Thoracic aorta (tissue), 2 donors: Measurements from ENCODE around the gene CNTN4. TPM values are rescaled to one million over a fixed set of nuclear protein-coding genes. Genes with fewer than 3 reads are reported as not detected.

Experiments used
- ATAC-seq: fragments of 150-250 bp; one replicate; pipeline ENCODE4 v1.8.0; 2017; ENCODE audit warnings: low read depth; ENCODE audit not compliant: insufficient number of reproducible peaks, low FRiP score
- DNase-seq: peaks from one replicate; pipeline ENCODE4 v3.0.0-alpha.2; 2020; ENCODE audit warnings: low spot score
- H3K27ac ChIP-seq, 2 donors: fragments of 200-600 bp; sonication (generic); 1 replicate in 1 of 2; 2 replicates in 1 of 2; pipeline ENCODE4 v1.5.1; 2016; ENCODE audit warnings: mild to moderate bottlenecking in 2 of 2, moderate library complexity in 2 of 2
- H3K27me3 ChIP-seq: fragments of 200-600 bp; sonication (generic); replicated peaks from 2 replicates; pipeline ENCODE4 v1.6.0; 2016; ENCODE audit warnings: mild to moderate bottlenecking; ENCODE audit not compliant: insufficient read depth
- H3K36me3 ChIP-seq: fragments of 200-600 bp; sonication (generic); one replicate; pipeline ENCODE4 v1.5.1; 2016
- H3K4me1 ChIP-seq, 2 donors: fragments of 200-600 bp; sonication (generic); 1 replicate in 1 of 2; 2 replicates in 1 of 2; pipeline versions ENCODE4 v1.5.1 to v1.6.0; 2016; ENCODE audit warnings: low read depth in 2 of 2, mild to moderate bottlenecking in 1 of 2; ENCODE audit not compliant: control insufficient read depth in 1 of 2
- H3K4me3 ChIP-seq: fragments of 200-600 bp; sonication (generic); 2 replicates; pipeline ENCODE4 v1.5.1; 2016; ENCODE audit warnings: mild to moderate bottlenecking
- H3K9me3 ChIP-seq: fragments of 200-600 bp; sonication (generic); 2 replicates; pipeline ENCODE4 v1.5.1; 2016
- total RNA-seq, 2 donors: library from RNA; depleted of rRNA; stranded (reverse); fragments of >200 nt; gene quantifications; one replicate each; pipeline versions ENCODE4 v1.1.0 to v1.2.3, GENCODE V29; 2016
- TF ChIP-seq, protein P1 (sequence below): fragments of 200-600 bp; sonication (generic); IDR thresholded peaks from one replicate; pipeline ENCODE4 v1.5.1; 2019; ENCODE audit warnings: antibody characterized with exemption

CNTN4 gene
- total RNA-seq, 2 donors from 2014 or later = 103 to 116 TPM

DNA sequence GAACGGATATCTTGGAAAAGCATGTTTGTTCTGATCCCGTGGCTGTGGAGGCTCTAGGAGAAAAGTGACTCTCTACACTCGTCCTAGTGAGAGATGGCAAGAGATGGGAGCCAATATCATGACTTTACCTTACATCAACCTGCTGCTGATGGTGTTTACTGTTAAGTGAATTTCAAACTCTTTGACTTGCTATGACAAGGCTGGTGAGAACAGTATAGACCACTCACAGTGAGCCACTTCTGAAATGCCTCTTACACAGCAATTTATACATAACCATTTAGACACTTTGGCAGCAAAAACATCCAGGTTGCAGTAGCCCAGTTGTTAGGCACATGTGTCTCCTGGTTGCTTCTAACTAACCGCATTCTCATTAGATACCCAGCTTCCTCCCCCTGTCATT, 968.2 kb downstream of the CNTN4 start:
- Histone ChIP-seq H3K9me3 (no peaks in the 10 kb centered on the region), H3K4me3 (no peak overlapping the region), H3K4me1 (no peaks in the 10 kb centered on the region), H3K27me3 (no peaks in the 10 kb centered on the region), H3K27ac (no peak overlapping the region), H3K36me3 (no peaks in the 10 kb centered on the region)
- ATAC-seq (no peak), DNase-seq (no peak)
- TF ChIP-seq, protein P1, sequence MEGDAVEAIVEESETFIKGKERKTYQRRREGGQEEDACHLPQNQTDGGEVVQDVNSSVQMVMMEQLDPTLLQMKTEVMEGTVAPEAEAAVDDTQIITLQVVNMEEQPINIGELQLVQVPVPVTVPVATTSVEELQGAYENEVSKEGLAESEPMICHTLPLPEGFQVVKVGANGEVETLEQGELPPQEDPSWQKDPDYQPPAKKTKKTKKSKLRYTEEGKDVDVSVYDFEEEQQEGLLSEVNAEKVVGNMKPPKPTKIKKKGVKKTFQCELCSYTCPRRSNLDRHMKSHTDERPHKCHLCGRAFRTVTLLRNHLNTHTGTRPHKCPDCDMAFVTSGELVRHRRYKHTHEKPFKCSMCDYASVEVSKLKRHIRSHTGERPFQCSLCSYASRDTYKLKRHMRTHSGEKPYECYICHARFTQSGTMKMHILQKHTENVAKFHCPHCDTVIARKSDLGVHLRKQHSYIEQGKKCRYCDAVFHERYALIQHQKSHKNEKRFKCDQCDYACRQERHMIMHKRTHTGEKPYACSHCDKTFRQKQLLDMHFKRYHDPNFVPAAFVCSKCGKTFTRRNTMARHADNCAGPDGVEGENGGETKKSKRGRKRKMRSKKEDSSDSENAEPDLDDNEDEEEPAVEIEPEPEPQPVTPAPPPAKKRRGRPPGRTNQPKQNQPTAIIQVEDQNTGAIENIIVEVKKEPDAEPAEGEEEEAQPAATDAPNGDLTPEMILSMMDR = no peak

DNA sequence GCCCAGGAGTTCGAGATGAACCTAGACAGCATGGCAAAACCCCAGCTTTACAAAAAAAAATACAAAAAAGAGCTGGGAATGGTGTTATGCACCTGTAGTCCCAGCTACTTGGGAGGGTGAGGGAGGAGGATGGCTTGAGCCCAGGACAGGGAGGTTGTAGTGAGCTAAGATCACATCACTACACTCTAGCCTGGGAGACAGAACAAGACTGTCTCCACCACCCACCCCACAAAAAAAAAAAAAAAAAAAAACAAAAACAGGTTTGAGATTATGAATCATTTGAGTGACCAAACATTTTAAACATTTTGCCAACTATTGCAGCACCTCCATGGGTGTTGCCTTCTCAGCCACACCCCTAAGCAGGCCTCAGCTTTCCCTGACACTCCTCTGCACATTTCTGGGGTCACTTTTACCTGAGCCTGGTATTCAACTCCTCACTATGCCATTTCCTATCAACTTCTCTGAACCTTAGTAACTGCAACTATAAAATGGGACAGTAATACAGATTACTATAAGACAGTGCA, 969.8 kb downstream of the CNTN4 start:
- Histone ChIP-seq H3K9me3 (no peaks in the 10 kb centered on the region), H3K4me3 (no peak overlapping the region), H3K27ac (no peak overlapping the region), H3K27me3 (no peaks in the 10 kb centered on the region), H3K4me1 (no peaks in the 10 kb centered on the region), H3K36me3 (no peaks in the 10 kb centered on the region)
- ATAC-seq (no peak), DNase-seq (no peak)
- TF ChIP-seq, protein P1 = no peak

DNA sequence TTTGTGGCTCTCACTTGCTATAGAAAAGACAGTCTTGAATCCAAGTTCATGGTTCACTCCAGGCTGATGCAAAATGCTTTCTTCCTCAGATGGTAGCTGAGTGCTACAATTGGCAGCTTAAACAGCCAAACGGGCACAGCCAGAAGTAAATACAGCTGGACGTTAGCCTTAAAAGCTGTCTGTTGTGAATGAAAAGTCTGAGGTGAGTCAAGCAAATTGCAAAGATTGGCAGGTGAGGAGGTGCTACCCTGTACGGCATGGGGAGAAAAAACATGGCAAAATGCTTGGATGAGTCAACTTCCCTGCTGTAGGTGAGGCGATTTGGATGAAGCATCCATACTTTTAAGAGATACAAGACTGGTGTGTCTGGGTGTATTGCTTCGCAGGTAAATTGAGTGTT, 971.1 kb downstream of the CNTN4 start:
- Histone ChIP-seq H3K9me3 (no peaks in the 10 kb centered on the region), H3K27ac (no peak overlapping the region), H3K4me3 (no peak overlapping the region), H3K36me3 (no peaks in the 10 kb centered on the region), H3K27me3 (no peaks in the 10 kb centered on the region), H3K4me1 (no peaks in the 10 kb centered on the region)
- TF ChIP-seq, protein P1 = no peak
- DNase-seq = no peak
- no peak for ATAC-seq

- no peak for DNase-seq
- no peak overlapping the region for H3K4me3 ChIP-seq
- H3K27me3 ChIP-seq = no peaks in the 10 kb centered on the region
- H3K4me1 ChIP-seq = no peaks in the 10 kb centered on the region
- H3K27ac ChIP-seq = no peak overlapping the region
- H3K36me3 ChIP-seq = no peaks in the 10 kb centered on the region
- TF ChIP-seq, protein P1 = no peak
- no peak for ATAC-seq
- H3K9me3 ChIP-seq = no peaks in the 10 kb centered on the region
Measured at GRCh38 chr3:3071136-3071535, 972.5 kb downstream of the CNTN4 start.

- no peak for ATAC-seq
- H3K36me3 ChIP-seq = no peaks in the 10 kb centered on the region
- no peak overlapping the region for H3K4me3 ChIP-seq
- no peak for DNase-seq
- H3K9me3 ChIP-seq = no peaks in the 10 kb centered on the region
- H3K27ac ChIP-seq = no peak overlapping the region
- TF ChIP-seq, protein P1 = no peak
- no peaks in the 10 kb centered on the region for H3K27me3 ChIP-seq
- no peaks in the 10 kb centered on the region for H3K4me1 ChIP-seq
Measured at GRCh38 chr3:3074551-3075257, 976.0 kb downstream of the CNTN4 start.
